NT2/D1 (cell line): ENCODE measurements around the gene LRRC49.

Experiments used
- SUZ12 ChIP-seq: IDR thresholded peaks from 2 replicates; pipeline ENCODE4 v1.6.1; 2011; ENCODE audit not compliant: insufficient read length, insufficient read depth; ENCODE audit errors: extremely low read depth
- YY1 ChIP-seq: IDR thresholded peaks from 2 replicates; pipeline ENCODE4 v1.6.1; 2011; ENCODE audit not compliant: insufficient read length, insufficient read depth
- ZNF274 ChIP-seq: IDR thresholded peaks from 2 replicates; pipeline ENCODE4 v1.6.1; 2011; ENCODE audit warnings: mild to moderate bottlenecking, low read depth, low read length

DNA sequence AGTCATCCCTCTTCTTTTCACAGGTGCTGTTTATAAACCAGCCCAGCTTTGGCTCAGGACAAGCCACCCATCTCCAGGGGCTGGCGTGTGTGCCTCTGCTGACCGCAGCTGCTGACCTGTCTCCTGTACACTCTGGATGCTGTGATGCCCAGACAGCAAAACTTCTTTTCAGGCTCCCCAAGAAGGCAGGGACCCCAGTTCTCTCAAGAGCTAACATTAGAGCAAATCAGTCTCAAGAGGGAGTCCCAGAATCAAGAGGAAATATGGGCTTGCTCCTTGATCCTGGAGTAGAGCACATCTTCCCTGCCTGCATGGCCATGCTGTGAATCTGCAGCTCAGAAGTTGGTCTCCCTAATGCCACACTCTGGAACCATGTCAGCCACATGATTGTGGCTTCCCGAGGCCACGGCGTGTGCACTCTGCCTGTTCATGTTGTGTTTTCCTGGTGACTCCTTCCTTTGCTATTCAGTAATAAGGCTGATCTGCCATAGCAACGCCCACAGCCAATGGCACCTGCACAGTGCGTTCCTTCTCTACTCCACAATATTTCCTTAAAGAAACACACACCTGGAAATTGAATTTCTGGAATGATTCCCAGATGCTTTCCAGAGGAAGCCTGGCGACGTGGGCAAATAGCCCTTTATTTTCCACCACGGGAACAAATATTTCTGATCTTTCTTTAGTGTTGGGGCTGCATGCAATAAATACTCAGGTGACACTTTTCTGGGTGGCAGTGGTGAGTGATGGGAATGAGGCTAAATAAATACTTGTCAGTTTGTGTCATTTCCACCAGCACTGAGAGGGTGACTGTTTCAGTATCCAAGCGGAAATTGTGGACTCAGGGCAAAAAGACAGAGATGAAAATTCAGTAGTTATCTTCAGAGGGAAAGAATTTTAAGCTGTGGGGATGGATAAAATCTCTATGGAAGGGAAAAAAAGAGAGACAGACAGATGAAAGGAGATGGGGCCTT is 200.7 kb downstream of the LRRC49 start:
- no peak for TF ChIP-seq SUZ12
- TF ChIP-seq YY1: no peak
- TF ChIP-seq ZNF274: no peak
